HPDE6-E6E7 (cell line): ENCODE data around the gene ARMH4.
A peak's percentile ranks its signal among the peaks of the same experiment; 100 is the strongest.

Experiments used
- DNase-seq: peaks from one replicate; pipeline ENCODE4 v3.0.0; 2011; ENCODE audit warnings: missing footprints; ENCODE audit errors: extremely low spot score

Gene ARMH4

DNA sequence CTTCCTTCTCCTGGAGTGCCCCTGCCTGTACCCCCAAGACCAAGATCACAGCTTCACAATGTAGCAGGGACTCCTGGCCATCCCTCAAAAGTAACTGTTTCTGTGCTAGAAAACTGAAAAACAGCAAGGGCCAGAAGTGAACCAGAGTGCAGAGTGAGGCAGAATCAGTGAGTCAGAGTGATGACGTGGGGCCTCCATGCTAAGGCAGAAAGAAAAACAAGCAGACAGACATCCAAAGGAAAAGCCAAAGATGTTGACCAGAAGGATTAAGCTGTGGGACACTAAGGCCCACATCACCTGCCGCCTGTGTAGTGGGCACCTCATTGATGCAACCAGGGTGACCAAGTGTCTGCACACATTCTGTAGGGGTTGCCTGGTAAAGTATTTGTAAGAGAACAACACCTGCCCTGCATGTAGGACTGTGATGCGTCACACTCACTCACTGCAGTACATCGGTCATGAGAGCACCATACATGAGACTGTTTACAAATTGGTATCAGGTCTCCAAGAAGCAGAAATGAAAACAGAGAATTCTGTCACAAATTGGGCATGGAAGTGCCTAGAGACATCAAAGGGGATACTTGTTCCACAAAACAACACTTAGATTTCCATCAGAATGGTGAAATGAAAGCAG, 51.2 kb downstream of the ARMH4 start:
- no peak for DNase-seq

DNA sequence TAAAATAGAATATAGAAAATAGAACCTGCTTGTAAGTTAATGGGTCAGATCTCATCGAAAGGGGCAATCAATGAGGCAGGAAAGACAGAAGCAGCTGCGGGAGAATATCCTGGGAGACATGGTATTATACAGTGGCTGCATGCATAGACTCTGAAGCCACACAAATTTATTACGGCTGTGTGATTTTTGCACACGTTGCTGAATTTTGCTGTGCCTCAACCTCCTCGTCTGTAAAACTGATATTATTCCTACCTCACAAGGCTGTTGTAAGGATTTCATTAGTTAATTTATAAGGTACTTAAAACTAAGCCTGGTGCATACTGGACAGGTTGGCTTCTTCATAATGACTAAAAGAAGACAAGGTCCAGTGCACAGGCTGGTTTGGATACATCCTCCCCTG, 52.3 kb downstream of the ARMH4 start:
- no peak for DNase-seq

DNA sequence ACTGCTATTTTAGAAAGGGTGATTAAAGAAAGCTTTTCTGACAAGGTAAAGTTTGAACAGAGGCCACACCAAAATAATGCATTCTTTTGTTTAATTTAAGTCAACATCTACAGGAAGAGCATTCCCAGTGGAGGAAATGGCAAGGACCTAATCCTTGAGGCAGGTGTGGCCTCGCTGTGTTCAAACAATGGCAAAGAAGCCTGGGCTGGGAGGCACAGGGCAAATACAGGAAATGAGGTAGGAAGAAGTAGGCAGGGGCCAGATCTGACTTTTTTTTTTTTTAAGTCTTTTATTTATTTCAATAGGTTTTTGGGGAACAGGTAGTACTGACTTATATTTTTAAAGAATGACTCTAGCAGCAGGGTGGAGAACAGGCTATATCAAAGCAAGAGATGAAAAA, 53.5 kb downstream of the ARMH4 start:
- no peak for DNase-seq

DNA sequence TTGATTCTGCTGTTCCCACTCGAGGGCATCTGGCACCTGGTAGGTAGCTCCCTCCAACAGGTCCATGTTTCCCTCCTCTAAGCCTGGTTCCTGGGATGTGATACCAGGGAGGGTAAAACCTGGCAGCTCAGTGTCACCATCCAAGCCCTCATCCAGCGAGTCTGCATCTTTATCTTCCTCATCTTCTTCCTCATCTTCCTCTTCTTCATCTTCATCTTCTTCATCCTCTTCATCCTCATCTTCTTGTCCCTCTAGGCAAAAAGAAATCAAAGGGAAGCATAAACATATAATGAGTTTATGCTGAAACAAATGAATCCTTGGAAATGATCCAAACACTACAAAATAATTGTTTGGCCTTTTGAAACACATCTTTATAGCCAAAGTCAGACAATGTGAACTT, 55.3 kb downstream of the ARMH4 start:
- no peak for DNase-seq

DNA sequence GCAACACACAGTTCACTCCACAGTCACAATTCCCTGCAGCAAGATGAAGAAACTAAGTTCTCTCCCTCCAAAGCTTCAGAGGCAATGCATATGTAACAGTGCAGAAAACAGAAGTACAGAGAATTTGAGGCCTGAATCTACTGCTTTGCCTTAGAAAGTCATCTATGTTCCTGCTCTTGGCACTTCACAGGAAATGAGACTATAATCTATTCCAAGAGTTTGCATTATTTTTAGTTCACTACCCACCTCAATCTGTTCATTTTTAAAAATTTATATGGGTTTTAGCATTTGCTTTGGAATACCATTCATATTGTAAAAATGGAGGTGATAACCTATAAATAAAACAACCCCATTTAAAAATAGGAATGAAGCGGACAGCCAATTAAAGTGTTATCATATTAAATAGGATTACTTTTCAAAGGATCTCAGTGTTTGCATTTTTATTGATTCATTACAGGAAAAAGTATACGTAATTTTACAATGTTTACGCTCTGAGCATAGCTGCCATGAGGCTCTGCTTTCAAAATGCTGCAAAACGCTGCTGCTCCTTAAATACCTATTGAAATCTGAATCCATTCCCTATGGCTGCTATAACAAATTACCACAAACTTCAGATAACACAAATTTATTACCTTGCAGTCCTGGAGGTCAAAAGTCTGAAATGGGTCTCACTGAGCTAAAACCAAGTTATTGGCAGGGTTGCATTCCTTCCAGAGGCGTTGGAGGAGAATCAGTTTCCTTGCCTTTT, 60.0 kb downstream of the ARMH4 start:
- DNase-seq, result no peak

DNA sequence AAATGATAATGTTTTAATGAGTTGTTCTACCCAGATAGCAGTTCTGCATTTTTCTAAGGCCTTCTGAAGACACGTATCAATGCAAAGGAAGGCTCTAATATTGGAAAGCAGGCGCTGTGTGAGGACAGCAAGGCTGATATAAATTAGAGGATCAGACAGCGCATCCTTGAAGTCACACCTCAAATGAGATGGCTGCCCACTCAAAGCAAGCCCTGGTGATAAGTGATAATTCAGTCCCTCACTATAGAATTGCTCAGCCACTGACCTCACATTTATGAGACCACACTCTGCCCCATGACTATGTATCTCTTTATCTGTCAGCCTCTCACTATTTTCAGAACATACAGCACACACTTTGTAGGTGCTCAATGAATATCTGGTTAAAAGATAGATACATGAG, 62.4 kb downstream of the ARMH4 start:
- no peak for DNase-seq

DNA sequence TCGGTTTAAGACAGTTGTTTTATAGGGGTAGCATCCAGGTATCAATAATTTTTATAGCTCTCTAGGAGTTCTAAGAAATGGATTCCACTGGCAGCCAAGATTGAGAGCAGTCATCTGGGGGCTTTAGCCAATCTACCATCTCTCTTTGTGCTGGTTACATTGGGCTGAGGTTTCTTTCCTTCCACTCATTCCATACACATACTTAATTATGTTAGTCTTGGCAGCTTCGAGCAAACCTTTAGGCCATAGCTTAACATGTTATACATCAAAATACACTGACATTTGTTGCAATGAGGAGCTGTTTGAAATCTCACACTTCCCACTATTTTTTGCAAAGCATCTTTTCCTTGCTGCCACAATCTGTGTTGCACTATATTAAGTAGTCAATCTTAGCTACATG, 63.1 kb downstream of the ARMH4 start:
- DNase-seq, result no peak

DNA sequence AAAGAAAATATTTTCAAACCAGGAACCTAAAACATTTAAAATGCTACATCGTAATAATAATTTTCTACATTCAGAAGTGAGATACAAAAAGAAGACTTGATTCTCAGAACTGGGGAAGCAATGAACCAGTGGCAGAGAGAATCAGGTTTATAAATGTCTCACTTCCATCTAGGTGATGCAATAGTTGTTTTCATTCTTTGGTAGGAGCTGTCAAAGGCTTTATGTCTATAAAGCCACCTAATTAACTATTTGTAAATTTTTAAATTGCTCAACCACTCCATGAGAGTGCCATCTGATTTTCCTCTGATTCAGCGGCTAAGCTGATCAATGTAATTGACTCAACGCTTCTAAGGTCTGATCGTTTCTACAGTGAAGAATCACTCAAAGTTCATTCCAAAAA, 66.1 kb downstream of the ARMH4 start:
- DNase-seq, result no peak

DNA sequence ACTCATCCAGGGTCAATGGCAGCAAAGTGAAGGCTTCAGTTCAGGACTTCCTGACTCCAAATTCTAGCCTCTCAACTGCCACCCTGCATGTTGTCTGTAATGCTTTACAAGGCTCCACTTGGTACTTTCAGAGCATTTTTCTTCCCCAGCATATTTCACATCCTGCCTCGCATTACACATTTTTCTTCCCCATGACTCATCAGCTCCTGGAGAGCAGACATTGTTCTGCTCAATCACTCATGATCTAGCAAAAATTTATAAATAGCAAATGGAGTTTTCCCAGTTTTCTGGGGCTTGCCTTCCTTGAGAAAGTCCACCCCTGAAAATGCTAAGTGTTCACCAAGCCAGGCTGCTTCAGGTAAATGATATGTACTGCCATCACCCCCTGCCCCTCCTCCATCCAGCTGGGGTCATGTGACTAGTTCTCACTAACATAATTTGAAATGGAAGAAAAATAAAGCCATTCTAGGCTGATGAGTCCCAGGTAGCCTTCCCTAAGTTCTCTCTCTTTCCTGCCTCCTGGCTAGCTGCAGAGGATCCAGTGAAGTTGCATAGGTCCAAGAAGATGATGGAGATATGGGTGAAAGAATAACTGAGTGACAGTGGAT, 69.4 kb downstream of the ARMH4 start:
- peak; percentile 82 for DNase-seq

DNA sequence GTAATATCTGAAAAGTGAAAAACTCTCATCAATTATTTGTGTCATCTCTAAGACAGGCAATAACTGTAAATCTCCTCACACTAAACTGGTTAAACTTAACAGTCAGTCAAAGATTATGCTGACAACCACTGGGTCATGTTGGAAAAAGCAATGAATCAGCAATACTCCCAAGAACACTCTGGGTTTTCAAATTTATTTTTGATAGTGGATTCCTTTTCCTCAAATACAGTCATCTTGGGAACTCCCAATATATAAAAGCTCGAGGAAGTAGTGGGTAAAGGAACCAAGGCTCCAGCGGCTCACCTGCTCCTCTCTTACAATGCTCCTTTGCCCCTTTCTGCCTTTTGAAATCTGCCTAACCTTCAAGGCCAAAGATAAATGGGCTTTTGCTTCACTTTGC, 70.0 kb downstream of the ARMH4 start:
- DNase-seq, result no peak

DNA sequence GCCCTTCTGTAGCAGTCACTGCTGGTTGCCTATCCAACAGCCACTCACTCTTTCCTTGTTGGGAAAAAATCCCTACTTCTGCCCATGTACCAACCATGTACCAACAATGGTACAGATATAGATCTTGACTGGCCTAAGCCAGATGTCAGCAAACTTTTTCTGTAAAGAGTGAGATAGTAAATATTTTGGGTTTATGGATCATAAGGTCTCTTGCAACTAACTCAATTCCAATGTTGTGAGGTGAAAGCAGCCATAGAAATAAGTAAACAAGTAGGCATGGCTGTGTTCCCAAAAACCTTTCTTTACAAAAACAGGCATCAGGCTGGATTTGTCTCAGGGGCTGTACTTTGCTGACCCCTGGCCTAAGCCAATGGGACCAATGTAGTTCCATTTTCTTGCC, 73.5 kb downstream of the ARMH4 start:
- DNase-seq, result no peak

DNA sequence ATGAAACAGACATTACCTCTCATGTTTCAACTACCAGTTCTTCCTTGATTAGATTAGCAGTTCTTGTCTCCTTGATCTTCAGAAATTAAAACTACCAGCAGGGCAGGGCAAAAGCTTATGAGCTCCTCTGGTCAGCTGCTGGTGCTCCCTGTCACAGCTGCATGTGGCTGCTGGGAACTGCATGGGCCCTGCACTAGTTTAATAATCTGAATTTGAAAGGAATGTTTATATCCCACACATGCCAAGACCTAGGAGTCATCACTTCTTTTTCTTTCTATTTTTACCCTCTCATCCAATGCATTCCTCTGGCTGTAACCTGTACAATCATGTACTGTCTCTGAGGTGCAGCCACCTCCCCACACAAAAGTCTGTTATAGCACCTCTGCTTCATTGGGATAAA, 73.9 kb downstream of the ARMH4 start:
- peak; percentile 14 for DNase-seq

DNA sequence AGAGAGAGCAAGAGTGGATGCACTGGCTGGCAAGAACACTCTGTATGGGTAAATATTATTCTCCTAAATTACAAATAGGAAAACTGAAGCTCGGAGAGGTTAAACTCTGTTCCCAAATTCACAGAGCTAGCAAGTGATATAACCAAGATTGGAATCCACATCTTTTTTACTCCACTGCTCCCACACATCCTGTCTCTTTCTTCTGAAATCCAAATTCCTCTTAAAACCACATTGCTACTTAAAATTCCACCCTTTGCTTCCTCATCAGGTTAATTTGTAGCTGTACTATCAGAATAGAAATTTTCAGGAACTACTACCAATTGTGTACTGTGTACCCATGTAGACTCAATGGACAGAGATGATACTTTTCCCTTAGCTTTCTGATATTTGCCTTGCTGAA, 74.4 kb downstream of the ARMH4 start:
- DNase-seq, result no peak

DNA sequence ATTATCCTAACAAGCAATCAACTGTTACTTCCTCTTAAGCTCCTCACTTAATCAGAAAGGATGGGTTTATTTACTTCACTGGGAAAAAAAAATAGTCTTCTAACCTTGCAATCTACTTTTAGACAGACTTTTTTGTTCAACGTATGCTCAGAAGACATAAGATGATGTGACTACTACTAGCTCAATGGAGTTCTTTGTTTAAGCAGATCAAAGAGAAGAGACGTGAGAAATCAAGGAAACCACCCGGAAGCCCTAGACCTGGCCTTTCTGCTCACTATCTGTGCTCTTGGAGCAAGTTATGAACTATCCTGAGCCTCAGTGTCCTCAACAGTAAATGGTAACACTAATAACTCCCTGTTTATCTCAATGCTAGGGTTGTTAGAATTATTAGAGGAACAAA, 78.5 kb downstream of the ARMH4 start:
- no peak for DNase-seq

DNA sequence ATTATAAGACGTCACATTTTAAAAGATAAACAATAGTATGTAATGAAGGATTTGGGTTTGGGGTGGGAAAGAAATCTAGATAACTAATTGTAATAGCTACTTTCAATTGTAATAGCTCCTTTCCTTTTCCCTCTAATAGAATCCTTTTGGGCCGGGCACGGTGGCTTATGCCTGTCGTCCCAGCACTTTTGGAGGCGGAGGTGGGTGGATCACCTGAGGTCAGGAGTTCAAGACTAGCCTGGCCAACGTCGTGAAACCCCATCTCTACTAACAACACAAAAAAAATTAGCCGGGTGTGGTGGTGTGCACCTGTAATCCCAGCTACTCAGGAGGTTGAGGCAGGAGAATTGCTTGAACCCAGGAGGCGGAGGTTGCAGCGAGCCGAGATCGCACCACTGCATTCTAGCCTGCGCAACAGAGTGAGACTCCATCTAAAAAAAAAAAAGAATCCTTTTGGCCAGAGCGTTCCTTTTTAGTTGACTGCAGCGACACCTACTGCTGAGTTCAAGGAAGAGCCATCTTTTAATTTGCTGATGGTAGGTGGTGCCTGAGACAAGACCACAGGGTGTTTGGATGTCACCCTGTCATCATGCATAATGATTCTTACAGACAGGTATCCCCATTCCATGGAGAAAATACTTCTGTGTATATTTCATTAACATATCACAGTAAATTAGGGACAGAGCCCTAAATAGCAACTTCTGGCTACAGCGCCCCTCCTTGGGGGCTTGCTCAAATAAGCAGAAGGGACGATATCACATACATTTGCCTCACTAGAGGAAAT, 79.5 kb downstream of the ARMH4 start:
- peak; percentile 57 for DNase-seq

DNA sequence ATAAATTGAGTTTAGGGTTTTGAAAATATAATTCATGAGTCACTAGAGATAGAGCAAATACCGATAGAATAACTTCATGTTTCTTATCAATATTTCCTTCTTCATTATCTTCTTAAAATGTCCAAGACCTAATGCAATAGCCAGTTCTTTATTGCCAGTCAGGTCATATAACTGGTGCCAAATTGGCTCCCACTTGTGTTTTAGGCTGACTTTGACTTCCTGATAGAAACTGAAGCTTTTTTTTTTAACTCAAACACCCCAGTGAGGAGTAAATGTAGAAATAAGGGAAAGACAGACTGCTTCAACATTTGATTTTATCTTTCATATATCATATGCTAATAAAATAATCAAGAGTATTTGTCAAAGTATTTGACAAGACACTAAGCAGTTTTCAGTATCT, 80.7 kb downstream of the ARMH4 start:
- DNase-seq, result no peak

DNA sequence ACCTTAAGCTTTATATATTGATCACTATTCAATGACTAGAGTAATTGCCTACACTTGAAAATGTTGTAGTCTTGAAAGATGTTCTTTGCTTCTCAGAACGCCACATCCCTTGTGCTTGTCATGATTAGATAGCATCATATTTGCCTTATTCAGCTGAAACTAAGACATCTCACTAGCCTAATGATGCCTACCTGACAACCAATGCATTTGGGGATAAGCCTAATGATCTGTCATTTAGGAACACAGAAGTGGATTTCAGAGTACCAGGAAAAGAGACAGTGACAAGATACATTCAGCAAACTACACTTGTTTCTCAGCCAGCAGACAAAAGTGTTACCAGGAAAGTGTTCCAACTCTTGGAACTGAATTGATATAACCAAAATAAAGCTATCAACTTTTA, 83.7 kb downstream of the ARMH4 start:
- DNase-seq, result no peak

DNA sequence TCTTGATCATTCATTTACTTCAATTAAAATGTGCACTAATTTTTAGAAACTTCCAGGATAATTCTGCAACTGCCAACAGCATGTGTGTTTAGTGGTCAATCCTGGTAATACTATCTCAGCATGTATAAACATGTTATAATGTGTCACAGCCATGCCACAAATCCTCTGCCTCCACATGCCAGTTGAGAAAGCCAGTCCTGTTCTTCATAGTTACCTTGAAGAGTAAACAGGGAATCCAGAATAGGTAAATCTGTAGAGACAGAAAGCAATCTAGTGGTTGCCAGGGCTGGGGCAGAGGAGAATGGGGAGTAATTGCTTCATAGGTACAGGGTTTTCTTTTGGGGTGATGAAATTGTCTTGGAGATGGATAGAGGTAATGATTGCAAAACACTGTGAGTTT, 85.9 kb downstream of the ARMH4 start:
- peak; percentile 22 for DNase-seq

DNA sequence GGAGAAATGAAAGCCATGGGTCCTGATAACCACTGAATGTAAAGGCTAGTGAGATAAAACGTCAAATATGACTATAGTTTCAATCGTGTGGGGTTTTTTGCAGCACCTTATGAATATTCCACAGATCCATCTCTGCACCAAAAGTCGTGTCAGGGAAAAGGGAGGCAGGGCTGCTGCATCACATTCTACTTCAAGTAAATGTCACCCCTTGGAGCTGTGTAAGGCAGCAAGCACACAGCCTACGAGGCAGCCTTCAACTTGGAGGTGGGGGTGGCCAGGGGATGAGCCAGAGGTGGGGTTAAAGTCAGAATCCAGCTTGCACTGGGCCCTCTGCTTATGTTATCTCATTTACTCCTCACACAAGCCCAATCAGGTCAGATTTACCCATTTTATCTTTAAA, 90.4 kb downstream of the ARMH4 start:
- DNase-seq, result no peak

DNA sequence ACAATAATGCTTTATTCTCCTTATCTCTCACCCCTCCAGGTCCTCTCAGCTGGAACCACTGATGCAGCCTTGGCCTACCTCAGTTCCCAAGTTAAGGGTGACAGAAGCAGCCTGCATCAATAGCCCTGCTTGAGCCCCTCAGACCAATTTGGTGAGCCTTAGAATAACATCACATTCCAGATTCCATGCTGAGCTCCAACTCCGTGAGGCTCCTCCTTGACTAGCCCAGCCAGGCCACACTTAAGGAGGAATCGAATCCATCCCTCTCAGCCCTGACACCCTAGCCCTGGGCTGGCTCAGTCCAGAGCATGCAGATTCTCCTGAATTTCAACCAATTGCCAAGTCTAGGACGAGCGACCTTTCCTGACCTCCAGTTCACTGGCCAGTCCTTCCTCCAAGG, 91.1 kb downstream of the ARMH4 start:
- DNase-seq, result no peak

DNA sequence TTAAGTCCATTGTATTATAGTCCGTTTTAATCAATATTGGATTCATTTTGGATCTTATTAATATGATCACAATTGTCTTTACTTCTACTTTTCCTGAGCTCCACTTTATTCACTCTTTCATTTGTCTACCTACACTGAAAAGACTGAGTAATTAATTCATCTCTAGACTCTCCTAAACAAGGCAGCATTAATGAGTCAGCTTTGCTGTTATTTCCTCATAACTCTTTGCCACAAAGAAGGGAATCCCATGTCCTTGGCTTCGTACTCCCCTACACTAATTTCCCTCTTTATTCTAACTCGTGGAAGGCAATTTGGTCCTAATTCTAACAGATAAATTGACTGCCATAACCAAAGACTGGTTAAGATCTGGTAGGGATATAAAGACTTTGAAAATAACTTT, 91.9 kb downstream of the ARMH4 start:
- peak; percentile 28 for DNase-seq

DNA sequence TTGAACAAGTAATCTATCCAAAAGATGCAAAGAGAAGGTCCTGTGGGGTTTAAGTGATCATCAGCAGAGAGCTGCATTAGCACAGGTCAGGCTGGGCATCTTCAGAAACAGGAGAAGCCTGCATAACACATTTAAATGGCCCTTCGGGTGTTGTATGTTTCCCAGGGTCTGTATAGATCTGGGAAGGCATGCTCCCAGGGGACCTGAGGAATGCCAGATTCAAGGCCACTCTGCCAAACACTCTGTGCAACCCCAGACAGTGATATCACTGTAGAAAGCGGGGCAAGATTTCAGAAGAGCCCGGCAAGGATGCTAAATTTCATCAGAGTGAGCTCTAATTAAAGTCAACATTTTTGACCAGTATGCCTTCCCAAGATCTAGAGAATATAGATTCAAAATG, 92.9 kb downstream of the ARMH4 start:
- DNase-seq, result no peak
